Activated CD4-positive, alpha-beta T cell treated with anti-CD3 and anti-CD28 coated beads, Interleukin-2, amount 50 U/mL, for 16 hours (primary cell): ENCODE measurements around the gene TRMT13.

Experiments
- DNase-seq: peaks from one replicate; pipeline ENCODE4 v3.0.0-alpha.2; 2020

Gene TRMT13, protein sequence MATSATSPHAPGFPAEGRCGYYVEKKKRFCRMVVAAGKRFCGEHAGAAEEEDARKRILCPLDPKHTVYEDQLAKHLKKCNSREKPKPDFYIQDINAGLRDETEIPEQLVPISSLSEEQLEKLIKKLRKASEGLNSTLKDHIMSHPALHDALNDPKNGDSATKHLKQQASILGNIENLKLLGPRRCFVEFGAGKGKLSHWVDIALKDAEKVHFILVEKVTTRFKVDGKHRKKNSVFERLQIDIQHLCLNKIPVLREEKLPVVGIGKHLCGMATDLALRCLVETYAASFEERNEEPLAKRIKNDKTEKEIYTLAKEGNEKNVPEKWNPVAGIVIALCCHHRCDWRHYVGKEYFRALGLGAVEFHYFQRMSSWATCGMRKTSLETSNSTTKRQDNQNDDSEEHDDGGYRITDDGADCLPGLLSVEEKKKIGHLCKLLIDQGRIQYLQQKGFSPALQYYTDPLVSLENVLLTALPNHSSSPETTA

DNA sequence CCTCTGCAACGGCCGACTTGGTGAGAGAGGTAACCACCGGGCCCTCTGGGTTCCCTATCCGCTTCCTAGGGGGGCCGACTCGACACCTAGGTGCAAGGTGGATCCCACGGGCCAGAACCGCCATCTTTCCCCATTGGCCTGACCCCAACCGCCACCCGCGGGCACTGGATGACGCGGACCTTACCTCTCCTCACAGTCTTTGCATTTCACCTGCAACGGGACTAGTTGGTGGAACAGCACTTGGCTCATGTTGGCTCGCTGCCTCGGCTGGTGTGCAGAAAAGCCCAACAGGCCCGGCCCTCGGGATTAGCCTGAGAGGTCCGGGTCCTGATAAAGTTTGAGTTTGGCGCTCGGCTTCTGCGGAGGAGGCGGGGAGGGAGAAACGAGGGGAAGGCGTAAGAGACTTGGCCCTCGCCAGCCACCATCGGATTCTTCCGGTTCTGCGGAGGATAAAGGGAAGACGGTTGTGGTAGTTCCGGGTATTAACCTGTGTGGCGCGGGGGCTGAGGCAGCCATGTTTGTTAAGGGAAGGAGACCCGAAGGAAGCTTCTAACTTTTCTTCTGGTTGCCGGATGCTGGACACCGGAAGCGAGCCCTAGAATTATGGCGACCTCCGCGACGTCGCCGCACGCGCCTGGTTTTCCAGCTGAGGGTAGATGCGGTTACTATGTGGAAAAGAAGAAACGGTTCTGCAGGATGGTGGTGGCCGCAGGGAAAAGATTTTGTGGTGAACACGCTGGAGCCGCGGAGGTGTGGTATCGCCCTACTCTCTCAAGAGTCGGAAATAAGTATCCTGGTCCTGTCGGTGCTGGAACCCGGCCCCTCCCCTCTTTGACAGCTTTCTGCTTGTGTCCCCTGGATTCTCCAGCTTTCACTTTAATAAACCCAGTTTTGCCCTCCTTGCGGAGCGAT is at the start of gene TRMT13, which contains the start of gene SASS6:
TRMT13 (plus strand) TSS at position 598 of the 912 bp plus-strand sequence; CDS start at position 604, 6 bp downstream.
SASS6 (minus strand) TSS at position 365 of the 912 bp plus-strand sequence; CDS start at position 249, 116 bp downstream.
- peak; percentile 98 for DNase-seq

DNA sequence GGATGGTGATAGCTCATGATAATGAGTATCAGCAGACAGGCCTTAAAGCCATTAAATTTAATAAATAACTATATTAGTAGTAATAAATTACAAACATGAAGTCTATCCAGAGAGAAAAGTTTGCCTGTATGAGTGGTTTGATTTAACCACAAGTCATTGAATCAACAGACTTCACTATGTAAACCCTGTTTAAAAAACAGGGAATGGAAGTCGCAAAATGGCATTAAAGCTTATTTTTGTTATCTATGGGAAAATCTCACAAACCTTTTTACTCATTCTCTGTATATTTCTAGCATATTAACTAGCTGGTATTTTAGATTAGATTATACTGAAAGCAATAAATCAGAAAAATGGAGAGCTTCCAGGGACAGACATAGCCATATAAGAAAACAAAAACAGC is 45.6 kb upstream of the TRMT13 start:
- DNase-seq: no peak

DNA sequence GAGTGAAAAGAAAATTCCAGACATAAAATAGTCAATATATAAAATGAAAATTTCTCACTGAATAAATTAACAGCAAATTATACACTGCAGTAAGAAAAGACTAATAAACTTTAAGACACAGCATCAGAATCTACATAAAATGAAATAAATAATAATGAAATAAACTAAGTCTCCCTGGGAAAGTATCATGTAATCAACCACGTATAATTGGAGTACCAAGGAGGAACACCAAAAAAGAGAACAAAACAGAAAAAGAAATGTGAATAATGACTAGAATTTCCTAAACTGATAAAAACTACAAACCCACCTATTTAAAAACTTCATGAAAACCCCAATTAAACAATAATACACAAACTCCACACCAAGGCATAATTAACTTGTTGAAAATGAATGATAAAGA is 43.9 kb upstream of the TRMT13 start:
- DNase-seq: no peak

DNA sequence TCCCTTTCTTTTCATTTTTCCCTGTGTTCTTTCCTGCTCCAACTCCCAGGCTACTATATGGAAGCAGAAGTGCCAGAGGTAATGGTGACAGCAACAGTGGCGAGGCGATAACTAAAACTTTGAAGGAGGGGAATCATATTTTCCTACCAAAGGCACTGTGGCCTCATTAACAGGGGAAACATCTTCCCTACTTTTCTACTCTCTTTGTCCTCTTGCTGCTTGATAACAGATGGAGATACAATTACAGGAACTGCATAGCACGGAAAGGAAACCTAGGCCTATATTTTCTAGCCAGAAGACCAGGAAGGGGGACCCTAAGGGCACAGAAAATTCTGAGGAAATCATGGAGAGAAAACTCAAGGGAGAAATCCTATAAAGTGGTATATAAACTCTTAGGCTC is 42.5 kb upstream of the TRMT13 start:
- no peak for DNase-seq

DNA sequence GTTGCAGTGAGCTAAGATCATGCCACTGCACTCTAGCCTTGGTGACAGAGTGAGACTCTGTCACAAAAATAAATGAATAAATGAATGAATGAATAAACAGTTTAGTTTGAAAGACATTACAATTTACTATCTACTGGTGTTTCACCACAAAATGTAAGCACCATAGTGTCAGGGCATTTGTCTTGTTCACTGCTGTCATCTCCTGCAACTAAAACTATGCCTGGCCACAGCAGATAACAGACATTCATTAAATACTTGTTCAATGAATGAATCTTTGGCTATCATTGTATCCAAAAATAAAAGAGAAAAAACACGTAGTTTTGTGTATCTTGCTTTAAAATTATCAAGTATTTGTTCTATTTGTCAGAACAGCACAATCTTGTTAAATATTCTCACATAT is 32.8 kb upstream of the TRMT13 start:
- no peak for DNase-seq

DNA sequence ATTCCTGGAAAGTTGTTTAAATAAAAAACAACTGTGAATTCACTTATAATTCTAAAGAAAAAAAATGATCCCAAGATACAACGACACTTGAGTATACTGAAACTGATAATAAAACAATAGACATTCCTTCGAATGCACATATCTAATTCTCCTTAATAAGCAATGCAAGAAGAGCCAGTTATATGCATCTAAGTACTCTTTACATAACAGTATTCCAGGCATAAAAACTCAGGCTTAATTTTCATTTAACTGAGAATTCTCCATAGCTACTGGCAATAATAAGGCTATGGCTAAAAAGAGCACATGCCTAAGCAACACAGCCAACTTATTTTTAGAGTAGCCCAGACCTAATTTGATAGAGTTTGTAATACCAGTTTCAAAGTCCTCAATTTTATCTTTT is 31.4 kb upstream of the TRMT13 start:
- no peak for DNase-seq

DNA sequence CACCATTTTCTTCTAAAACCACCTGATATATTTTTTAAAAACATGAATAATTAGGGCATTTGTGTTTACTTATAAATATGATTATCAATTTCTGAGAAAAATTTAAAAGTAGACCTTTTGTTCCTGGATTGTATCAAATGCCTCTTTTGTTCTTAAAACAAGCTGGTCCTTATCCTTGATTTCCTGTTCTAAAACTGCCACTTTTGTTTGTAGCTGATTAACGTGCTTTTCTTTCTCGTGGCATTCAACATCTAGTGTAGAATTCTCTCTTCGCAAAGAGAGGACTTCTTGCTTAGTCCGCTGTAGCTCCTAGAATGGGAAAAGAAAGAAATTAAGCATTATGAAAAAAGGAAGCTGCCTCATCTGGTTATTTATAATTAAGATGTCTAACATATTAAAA is 25.3 kb upstream of the TRMT13 start:
- DNase-seq: no peak

DNA sequence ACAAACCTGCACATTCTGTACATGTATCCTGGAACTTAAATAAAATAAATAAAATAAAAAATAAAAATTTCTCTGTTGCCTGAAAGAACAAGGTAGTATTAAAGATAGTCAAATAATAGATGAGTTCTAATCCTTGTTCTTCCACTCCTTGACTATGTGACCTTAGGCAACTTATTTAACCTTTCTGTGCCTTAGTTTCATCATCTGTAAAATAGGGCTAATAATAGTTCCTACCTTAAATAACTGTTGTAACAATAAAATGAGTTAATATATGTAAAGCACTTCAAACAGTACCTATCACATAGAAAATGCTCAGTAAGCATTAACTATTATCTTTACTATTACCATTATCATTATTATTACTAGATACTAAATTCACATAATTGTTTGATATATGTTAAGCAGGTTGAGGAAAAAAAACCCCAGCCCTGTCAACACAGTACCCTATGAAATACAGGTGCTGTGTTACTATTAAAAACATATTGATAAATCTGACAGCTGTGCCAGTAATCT is 23.4 kb upstream of the TRMT13 start:
- no peak for DNase-seq

DNA sequence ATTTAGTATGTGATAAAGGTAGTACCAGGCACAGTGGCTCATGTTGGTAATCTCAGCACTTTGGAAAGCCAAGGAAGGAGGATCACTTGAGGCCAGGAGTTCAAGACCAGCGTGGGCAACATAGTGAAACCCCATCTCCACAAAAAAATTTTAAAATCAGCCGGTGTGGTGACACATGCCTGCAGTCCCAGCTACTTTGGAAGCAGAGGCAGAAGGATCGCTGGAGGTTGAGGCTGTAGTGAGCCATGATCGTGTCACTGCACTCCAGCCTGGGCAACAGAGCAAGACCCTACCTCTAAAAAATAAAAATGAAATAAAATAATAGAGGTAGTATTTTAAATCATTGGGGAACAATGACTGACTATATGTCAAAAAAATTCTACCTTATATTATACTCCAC is 17.4 kb upstream of the TRMT13 start:
- DNase-seq: no peak

DNA sequence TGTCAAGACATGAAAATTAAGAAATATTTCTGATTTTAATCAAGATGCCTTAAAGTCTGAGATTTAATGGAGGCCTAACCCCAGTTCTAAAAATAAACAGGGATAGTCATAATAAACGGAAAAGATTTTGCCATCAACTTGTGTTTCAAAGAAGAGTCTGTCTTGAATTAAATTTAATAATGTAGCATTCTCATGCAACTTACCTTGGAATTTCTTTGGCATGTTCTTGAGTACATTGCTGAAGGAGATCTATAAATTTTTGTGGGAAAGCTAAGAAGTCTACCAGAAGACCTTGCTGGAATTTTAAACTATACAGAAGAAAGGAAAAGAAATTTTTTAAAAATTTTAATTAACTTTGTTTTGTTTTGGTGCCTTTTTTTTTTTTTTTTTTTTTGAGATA is 10.8 kb upstream of the TRMT13 start:
- no peak for DNase-seq

DNA sequence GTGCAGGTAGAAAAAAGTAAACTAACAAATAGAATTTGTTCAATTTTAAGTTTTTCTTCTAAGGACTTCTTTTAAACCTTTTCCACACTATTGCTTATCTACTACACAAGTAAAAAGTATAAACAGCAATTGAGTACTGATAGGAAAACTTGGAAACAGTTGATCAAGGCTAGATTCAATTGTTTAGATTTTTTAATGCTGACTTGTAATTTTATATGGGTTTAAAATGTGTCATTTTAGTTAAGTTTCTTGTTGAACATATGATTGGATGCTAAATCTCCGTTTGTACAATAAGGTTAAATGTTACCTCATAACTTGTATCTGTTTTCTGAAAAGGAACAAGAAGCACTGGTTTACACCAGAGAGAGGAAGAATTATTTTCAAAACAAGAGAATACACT is 5.7 kb upstream of the TRMT13 start:
- DNase-seq: no peak

DNA sequence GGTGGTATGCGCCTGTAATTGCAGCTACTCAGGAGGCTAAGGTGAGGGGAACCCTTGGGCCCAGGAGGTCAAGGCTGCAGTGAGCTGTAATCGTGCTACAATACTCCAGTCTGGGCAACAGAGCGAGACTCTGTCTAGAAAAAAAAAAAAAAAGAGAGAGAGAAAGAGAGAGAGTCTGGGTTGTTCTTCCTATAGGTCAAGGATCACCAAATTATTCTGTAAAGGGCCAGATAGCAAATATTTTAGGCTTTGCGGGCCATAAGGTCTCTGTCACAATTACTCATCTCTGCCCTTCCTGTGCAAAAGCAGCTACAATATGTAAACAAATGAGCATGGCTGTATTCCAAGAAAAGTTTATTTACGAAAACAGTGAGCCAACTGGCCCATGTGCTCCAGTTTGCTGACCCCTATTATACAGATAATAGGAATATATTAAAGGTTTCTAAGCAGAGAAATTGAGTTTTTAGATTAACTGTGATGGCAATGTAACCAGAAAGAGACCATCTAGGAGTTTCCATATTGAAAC is 2.3 kb upstream of the TRMT13 start:
- DNase-seq: no peak

DNA sequence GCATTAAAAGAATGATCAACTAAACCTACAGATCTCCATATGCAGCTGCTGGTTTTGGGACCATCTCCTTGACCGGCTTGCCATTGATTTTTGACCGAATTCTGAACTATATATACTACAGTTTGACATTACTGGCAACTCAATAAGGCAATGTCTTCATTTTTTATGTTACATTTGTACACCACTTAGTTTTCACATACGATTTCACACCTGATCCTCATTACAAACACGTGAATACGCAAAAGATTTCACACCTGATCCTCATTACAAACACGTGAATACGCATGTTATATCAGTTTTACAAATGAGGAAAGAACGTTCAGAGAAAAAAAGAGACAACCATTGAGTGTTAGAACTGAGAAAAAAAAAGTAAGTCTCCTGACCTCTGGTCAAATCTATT is 1.3 kb upstream of the TRMT13 start:
- DNase-seq: no peak

DNA sequence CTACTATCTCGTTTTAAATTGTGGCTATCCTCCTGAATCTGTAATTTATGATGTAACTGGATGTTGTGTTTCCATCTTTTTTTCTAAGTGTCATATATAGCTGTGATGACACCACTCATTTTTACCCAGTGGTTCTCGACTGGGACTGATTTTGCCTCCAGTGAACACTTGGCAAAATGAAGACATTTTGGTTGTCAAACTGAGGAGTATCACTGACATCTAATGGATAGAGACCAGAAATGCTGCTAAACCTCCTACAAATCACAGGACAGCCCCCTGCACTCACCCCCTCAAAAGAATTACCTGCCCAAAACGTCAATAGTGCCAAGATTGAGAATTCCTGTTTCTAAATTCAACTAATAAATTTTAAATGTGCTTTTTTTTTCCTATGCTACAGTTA is 1.9 kb downstream of the TRMT13 start:
- no peak for DNase-seq

DNA sequence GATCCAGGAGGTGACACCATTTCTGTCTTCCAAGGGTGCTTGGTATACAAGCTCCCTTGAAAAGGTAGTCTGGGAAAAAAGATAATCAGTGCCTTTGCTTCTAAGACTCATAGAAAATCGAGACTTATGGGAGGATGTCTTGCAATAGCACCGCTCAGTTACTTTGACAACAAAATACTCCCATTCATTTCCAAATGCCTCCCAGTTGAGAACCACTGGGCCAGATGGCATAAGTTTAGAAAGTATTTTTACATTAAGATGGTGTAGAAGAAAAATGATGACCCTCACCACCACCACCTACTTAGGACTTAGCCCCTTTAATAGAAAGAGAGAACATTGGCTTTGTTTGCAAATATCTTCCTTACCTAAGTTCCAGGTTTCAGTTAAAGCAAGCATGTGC is 4.6 kb downstream of the TRMT13 start:
- no peak for DNase-seq

DNA sequence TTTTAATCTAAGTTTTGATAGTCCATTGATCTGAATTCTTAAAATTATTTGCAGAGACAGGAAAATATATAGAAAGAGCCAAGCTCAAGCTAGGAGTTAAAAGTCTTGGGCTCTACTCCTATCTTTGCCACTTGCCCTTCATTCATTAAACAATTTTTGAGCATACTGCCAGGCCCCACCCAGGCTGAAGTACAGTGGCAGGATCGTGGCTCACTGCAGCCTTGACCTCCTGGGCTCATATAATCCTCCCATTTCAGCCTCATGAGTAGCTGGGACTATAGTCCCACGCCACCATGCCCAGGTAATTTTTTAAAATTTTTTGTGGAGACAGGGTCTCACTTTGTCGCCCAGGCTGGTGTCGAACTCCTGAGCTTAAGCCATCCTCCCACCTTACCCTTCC is 8.2 kb downstream of the TRMT13 start:
- DNase-seq: no peak

DNA sequence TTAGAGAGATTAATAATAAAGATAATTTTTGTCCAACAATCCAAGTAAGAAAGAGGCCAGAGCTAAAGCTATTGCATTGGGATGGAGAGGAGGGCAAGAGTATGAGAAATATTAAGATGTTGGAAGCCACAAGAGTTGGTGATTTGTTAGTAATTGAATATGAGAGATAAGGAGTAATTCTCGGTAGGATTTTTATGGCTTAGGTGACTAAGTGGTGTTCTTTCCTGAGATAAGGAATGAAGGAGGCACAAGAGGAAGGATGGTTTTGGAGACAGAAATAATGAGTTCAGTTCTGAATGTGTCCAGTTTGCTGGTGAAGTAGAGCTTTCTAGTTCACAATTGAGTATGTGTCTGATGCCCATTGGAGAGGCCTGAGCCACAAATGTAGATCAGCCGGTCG is 9.4 kb downstream of the TRMT13 start:
- no peak for DNase-seq

DNA sequence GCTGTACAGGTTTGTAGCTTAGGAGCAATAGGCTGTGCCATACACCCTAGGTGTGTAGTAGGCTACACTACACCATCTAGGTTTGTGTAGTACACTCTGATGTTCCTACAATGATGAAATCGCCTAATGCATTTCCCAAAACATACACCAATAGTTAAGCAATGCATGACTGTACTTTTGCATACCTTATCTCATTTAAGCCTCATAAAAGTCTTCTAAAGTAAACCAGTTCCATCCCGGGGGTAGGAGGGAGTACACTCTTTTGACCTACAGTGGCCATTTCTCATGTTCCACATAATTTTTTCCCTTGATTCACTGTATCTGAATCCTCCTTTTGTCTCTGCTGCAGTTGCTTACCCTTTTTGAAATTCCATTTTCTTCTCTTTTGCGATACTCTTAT is 12.2 kb downstream of the TRMT13 start:
- DNase-seq: no peak

DNA sequence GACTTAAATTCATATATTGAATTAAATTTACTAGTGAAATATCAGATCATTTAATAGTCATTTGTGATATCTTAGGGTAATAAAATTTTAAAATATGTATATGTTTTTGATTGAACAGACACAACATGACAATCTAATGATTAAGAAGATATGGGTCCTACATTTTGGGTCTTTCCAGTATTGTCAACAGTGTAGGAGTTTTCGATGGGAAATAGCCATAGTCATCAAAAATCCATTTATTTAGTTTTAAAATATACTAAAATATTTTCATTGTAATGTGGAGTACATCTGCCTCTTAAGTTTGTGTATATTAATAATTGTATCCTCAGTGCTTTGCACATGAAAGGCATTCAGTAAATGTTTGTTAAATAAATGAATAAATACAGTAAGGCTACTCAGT is 14.0 kb downstream of the TRMT13 start:
- DNase-seq: no peak

DNA sequence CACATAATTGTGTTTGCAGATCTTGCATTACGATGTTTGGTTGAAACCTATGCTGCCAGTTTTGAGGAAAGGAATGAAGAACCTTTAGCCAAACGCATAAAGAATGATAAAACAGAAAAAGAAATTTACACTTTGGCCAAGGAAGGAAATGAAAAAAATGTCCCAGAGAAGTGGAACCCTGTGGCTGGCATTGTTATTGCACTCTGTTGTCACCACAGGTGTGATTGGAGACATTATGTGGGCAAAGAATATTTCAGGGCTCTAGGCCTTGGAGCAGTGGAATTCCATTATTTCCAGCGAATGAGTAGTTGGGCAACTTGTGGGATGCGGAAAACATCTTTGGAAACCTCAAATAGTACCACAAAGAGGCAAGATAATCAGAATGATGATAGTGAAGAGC is 14.9 kb downstream of the TRMT13 start:
- DNase-seq: no peak

DNA sequence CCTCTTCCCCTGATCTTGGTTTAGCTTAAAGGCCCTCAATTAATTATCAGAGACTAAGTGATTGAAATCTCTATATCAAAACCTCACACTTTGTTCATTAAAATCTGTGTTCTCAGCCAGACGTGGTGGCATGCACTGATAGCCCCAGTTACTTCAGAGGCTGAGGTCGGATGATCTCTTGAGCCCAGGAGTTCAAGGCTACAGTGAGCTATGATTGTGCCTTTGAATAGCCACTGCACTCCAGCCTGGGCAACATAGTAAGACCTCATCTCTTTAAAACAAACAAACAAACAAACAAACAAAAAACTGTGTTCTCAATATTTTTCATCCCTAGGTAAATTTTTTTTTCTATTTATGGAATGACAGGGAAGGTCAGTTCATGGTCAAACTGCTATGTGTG is 18.7 kb downstream of the TRMT13 start:
- no peak for DNase-seq

DNA sequence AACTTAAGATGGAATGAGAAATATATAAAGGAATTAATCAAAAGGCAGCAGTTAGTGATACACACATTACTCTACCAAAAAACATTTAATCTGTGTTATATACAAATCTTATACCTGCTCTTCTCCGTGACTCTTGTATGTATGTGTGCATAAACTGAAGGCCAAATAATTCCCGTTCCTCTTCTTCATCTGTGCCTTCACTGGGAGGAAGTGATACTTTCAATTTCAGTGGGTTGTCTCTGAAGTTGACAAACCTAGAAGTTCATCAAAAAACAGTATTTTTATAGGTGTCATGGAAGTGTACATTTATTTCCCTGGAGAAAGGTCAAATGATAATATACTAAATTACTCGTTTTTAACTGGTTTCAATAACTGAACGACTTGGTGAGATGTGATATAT is 19.3 kb downstream of the TRMT13 start:
- DNase-seq: no peak

DNA sequence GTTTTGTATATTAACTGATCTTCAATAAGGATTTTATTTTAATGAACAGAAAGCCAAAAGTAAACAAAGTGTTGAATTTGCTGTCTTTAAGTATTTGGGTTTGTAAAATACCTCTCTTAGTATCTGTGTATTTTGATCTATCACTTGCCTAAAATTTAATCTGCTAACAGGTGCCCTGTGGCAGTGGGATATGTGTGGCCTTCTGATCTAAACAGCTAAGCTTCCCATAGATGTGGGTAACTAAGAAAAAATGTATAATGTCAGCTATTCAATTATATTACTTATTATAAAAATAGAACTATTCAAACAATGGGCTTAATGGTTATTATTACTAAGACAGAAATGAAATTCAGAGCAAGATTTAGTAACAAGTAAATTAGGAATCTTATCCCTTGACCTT is 29.9 kb downstream of the TRMT13 start:
- DNase-seq: no peak
